Large intestine (tissue), 3 donors: ENCODE data around the gene RGS11. TPM values are rescaled to one million over a fixed set of nuclear protein-coding genes. Genes with fewer than 3 reads are reported as not detected.

ENCODE experiments used
- DNase-seq, 2 donors: peaks; one replicate each; pipeline versions ENCODE4 v3.0.0 to v3.0.0-alpha.2; 2013
- H3K27ac ChIP-seq: one replicate; pipeline ENCODE4 v1.5.1; 2013; ENCODE audit warnings: low read length
- H3K27me3 ChIP-seq: 2 replicates; pipeline ENCODE4 v1.6.1; 2013; ENCODE audit warnings: low read length; ENCODE audit not compliant: control insufficient read depth, insufficient read depth
- H3K36me3 ChIP-seq: 2 replicates; pipeline ENCODE4 v1.6.1; 2013; ENCODE audit warnings: low read length; ENCODE audit not compliant: control insufficient read depth, insufficient read depth
- H3K4me1 ChIP-seq: one replicate; pipeline ENCODE4 v1.6.1; 2013; ENCODE audit warnings: low read length; ENCODE audit not compliant: control insufficient read depth, insufficient read depth
- H3K4me3 ChIP-seq: one replicate; pipeline ENCODE4 v1.5.1; 2013; ENCODE audit warnings: low read length
- H3K9me3 ChIP-seq: one replicate; pipeline ENCODE4 v1.6.1; 2013; ENCODE audit warnings: mild to moderate bottlenecking, low read depth, low read length, moderate library complexity; ENCODE audit not compliant: control insufficient read depth
- WGBS: methylation state at CpG from one replicate; pipeline ENCODE4 v1.1.5; 2013; ENCODE audit warnings: low lambda C conversion rate; ENCODE audit not compliant: insufficient coverage; 5-methylcytosine and 5-hydroxymethylcytosine counted together
- polyA plus RNA-seq: library from polyadenylated mRNA; unstranded; fragments of 120-200 nt; gene quantifications from one replicate; pipeline ENCODE4 v1.2.1, GENCODE V29; 2013

The RGS11 gene
- polyA plus RNA-seq, 1 donor, result 6.6 TPM

DNA sequence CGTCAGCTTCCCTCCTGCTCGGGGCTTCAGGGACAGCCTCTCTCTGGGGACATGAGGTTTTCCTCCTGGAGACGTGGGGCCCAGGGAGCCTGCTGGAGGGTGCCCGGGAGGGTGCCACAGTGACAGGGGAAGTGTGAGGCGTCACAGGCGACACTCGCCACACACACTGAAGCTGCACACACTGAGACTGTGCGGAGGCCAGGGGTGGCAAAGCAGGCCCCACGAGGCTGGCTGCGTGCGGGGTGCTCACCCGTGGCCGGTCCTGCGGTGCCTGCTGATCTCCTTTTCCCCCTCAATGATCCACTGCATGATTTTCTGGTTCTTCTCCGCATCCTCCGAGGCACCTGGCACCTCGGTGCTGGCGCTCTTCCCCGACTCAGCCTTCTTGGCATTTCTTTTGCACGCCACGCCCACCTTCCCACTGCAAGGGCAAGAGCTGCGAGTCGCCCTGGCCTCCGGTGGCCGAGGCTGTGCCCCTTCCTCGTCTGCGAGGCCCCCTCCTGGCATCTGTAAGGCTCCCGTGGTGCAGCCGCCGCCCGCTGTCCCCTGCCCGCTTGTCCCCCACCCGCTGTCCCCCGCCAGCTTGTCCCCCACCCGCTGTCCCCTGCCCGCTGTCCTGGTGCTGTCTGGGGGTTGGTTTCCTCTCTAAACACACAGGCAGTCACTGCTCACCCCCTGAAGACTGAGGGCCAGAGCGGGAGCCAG, 21.2 kb upstream of the RGS11 start:
- H3K36me3 ChIP-seq, result peaks cover 51% of the 10 kb centered on the region
- DNase-seq, result no peak
- H3K4me3 ChIP-seq, result no peak overlapping the region
- H3K27me3 ChIP-seq, result no peaks in the 10 kb centered on the region
- H3K27ac ChIP-seq, result no peak overlapping the region
- no peaks in the 10 kb centered on the region for H3K4me1 ChIP-seq
- WGBS, result no CpG with 5 or more reads among the region's 37 CpGs
- no peaks in the 10 kb centered on the region for H3K9me3 ChIP-seq

DNA sequence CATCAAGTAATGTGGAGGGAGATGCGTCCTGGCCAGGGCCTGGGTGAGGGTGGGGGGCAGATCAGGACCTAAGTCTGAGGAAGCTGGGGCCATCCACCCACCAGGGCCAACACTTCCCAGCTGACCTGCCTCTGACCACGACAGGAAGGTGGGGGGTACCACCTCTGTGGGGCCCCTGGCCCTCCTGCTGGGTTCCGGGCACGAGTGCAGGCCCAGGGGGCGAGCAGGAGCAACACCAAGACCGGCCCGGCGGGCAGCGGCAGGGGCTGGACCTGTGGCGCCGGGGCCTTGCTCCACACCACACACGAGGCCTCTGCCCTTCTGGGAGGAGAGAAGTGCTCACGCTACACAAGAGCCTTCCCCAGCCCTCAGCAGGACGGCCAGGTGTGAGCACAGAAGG, 20.5 kb upstream of the RGS11 start:
- Histone ChIP-seq H3K36me3 (peaks cover 55% of the 10 kb centered on the region), H3K27ac (no peak overlapping the region), H3K4me3 (no peak overlapping the region), H3K4me1 (no peaks in the 10 kb centered on the region), H3K27me3 (no peaks in the 10 kb centered on the region), H3K9me3 (no peaks in the 10 kb centered on the region)
- no peak for DNase-seq
- no CpG with 5 or more reads among the region's 14 CpGs for WGBS

DNA sequence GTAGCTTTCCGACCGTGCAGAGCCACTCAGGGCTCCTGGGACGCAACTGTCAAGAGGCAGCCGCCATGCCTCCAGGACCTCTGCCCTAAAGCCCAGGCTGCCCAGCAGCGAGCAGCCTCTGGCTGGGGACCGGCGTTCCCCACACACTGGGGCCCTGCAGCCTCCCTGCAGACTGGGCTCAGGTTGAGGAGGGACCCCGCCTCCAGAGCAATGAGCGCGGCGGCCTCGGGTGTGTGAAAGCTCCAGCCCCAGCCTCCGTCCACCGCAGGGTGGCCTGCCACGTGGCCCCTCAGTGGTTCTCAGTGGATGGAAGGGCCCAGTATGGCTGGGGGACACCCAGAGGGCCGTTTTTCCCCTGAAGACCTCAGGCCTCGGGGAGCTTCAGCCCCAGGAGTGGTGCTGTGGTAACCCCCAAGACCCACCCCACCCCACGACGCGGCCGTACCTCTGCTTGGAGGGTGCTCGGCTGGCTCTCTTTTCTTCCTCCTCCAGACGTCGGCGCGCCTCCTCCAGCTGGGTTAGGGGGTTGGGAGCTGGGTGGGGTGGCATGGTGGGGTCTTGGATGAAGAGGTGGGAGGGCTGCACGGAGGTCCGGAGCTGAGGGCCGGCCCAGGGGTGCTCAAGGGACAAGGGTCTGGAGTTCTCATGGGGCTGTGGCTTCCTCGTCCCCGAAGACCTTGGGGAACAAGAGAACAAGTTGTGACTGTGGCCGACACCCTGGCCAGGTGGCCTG, 17.5 kb upstream of the RGS11 start:
- WGBS, result no CpG with 5 or more reads among the region's 32 CpGs
- Histone ChIP-seq H3K4me3 (no peak overlapping the region), H3K9me3 (no peaks in the 10 kb centered on the region), H3K27me3 (no peaks in the 10 kb centered on the region), H3K27ac (no peak overlapping the region), H3K36me3 (peaks cover 75% of the 10 kb centered on the region), H3K4me1 (no peaks in the 10 kb centered on the region)
- DNase-seq, result no peak

GRCh38 chr16:291539-291938, 15.8 kb upstream of the RGS11 start:
- no peak overlapping the region for H3K4me3 ChIP-seq
- peaks cover 3% of the 10 kb centered on the region for H3K9me3 ChIP-seq
- no CpG with 5 or more reads among the region's 17 CpGs for WGBS
- no peaks in the 10 kb centered on the region for H3K4me1 ChIP-seq
- H3K36me3 ChIP-seq, result peaks cover 76% of the 10 kb centered on the region
- H3K27me3 ChIP-seq, result no peaks in the 10 kb centered on the region
- no peak for DNase-seq
- no peak overlapping the region for H3K27ac ChIP-seq

GRCh38 chr16:290681-291405, 15.1 kb upstream of the RGS11 start:
- H3K4me1 ChIP-seq, result no peaks in the 10 kb centered on the region
- H3K27ac ChIP-seq, result no peak overlapping the region
- peaks cover 73% of the 10 kb centered on the region for H3K36me3 ChIP-seq
- WGBS, result no CpG with 5 or more reads among the region's 50 CpGs
- H3K9me3 ChIP-seq, result peaks cover 3% of the 10 kb centered on the region
- DNase-seq, result no peak
- no peak overlapping the region for H3K4me3 ChIP-seq
- no peaks in the 10 kb centered on the region for H3K27me3 ChIP-seq

DNA sequence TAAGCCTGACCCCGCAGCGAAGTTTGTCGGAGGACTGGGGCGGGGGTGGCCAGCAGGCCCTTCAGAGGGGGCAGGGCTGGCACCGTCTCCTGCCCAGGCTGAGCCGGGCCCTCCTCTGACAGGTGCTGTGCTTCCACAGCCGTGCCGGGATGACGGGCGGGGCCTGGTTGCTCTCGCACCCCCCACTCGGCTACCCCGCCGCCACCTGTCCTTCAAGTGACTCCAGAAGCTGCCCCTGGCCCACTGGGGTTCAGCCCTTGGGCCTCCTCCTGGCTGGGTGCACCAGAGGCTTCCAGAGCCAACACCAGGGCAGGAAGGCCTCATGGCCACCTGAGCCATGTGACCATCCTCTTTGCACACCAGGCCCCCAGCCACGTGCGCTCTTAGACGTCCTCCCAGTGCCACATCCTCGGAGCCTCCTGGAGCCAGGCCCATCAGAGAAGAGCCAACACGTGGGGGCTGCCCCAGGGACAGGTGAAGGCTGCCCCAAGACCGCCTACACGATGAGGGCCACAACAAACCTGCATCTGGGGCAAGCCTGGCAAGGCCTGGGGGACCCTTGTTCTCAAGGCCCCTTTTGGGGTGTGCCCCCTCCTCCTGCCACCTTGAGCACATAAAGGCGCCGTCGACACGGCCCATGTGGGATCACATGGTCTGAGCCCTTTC, 14.4 kb upstream of the RGS11 start:
- Histone ChIP-seq H3K27ac (no peak overlapping the region), H3K9me3 (peaks cover 8% of the 10 kb centered on the region), H3K27me3 (no peaks in the 10 kb centered on the region), H3K36me3 (peaks cover 73% of the 10 kb centered on the region), H3K4me3 (no peak overlapping the region), H3K4me1 (no peaks in the 10 kb centered on the region)
- DNase-seq, result no peak
- WGBS, result no CpG with 5 or more reads among the region's 25 CpGs

DNA sequence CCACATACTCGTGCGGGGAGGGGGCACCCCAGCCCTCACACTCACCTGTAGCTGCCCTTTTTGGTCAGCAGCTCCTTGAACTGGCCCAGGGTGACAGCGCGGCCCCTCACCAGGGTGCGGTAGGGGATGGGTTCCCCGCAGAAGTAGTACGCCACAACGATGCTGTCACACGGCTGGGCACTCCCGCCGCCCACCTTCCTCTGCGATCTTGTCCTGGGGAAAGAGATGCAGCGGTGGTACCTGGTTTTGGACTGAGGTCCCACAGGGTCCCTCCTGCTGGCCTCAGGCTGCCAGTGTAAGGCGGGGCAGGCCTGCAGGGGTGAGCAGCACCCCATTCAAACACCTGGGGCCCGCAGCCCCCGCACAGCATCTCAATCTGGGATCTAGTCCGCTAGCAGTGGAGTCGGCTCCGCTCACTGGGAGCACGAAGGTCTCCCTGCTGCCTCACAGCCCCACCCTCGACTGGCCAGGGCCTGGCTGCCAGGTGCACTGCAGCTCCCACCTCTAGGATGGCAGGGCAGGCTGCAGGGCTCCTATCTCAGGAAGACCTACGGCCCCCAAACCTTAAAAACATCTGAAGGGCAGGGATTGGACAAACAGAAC, 13.8 kb upstream of the RGS11 start:
- peaks cover 75% of the 10 kb centered on the region for H3K36me3 ChIP-seq
- H3K4me3 ChIP-seq, result no peak overlapping the region
- WGBS, result no CpG with 5 or more reads among the region's 22 CpGs
- no peaks in the 10 kb centered on the region for H3K27me3 ChIP-seq
- peaks cover 14% of the 10 kb centered on the region for H3K9me3 ChIP-seq
- no peak for DNase-seq
- no peaks in the 10 kb centered on the region for H3K4me1 ChIP-seq
- H3K27ac ChIP-seq, result no peak overlapping the region

- peaks cover 67% of the 10 kb centered on the region for H3K36me3 ChIP-seq
- no peak for DNase-seq
- no peak overlapping the region for H3K4me3 ChIP-seq
- peaks cover 18% of the 10 kb centered on the region for H3K9me3 ChIP-seq
- H3K4me1 ChIP-seq, result no peaks in the 10 kb centered on the region
- H3K27me3 ChIP-seq, result peaks cover 1% of the 10 kb centered on the region
- no peak overlapping the region for H3K27ac ChIP-seq
- no CpG with 5 or more reads among the region's 33 CpGs for WGBS
These were observed 12.5 kb upstream of the RGS11 start for GRCh38 chr16:287981-288920.

GRCh38 chr16:287298-287811, 11.6 kb upstream of the RGS11 start:
- WGBS, result no CpG with 5 or more reads among the region's 16 CpGs
- no peak overlapping the region for H3K27ac ChIP-seq

More at GRCh38 chr16:287298-287811, 11.6 kb upstream of the RGS11 start:
- H3K4me3 ChIP-seq, result no peak overlapping the region
- H3K9me3 ChIP-seq, result peaks cover 18% of the 10 kb centered on the region
- no peak for DNase-seq
- no peaks in the 10 kb centered on the region for H3K4me1 ChIP-seq
- H3K27me3 ChIP-seq, result peaks cover 9% of the 10 kb centered on the region
- peaks cover 59% of the 10 kb centered on the region for H3K36me3 ChIP-seq
